Astrocyte (in vitro differentiated cells and primary cell): Measurements from ENCODE around the gene RARRES1.

ENCODE experiments used
- EZH2 ChIP-seq: IDR thresholded peaks from 2 replicates; pipeline ENCODE4 v1.6.1; 2012; ENCODE audit warnings: mild to moderate bottlenecking, low read length, inconsistent platforms; ENCODE audit not compliant: insufficient read depth
- TF ChIP-seq, protein P1 (sequence below): IDR thresholded peaks from 2 replicates; pipeline ENCODE4 v1.5.1; 2011; ENCODE audit warnings: low read depth, mild to moderate bottlenecking, inconsistent platforms, low read length, moderate library complexity; ENCODE audit not compliant: insufficient read depth

- TF ChIP-seq, protein P1, sequence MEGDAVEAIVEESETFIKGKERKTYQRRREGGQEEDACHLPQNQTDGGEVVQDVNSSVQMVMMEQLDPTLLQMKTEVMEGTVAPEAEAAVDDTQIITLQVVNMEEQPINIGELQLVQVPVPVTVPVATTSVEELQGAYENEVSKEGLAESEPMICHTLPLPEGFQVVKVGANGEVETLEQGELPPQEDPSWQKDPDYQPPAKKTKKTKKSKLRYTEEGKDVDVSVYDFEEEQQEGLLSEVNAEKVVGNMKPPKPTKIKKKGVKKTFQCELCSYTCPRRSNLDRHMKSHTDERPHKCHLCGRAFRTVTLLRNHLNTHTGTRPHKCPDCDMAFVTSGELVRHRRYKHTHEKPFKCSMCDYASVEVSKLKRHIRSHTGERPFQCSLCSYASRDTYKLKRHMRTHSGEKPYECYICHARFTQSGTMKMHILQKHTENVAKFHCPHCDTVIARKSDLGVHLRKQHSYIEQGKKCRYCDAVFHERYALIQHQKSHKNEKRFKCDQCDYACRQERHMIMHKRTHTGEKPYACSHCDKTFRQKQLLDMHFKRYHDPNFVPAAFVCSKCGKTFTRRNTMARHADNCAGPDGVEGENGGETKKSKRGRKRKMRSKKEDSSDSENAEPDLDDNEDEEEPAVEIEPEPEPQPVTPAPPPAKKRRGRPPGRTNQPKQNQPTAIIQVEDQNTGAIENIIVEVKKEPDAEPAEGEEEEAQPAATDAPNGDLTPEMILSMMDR: no peak
- no peak for TF ChIP-seq EZH2
Measured at GRCh38 chr3:158776531-158776930, 44.3 kb upstream of the RARRES1 start.
